Central memory CD4-positive, alpha-beta T cell (primary cell): ENCODE measurements around the gene AMN.

Source experiments
- DNase-seq: peaks from one replicate; pipeline ENCODE4 v3.0.0; 2022

The AMN gene

GRCh38 chr14:102930138-102930752 lies 7.8 kb downstream of the AMN start:
- DNase-seq = no peak

DNA sequence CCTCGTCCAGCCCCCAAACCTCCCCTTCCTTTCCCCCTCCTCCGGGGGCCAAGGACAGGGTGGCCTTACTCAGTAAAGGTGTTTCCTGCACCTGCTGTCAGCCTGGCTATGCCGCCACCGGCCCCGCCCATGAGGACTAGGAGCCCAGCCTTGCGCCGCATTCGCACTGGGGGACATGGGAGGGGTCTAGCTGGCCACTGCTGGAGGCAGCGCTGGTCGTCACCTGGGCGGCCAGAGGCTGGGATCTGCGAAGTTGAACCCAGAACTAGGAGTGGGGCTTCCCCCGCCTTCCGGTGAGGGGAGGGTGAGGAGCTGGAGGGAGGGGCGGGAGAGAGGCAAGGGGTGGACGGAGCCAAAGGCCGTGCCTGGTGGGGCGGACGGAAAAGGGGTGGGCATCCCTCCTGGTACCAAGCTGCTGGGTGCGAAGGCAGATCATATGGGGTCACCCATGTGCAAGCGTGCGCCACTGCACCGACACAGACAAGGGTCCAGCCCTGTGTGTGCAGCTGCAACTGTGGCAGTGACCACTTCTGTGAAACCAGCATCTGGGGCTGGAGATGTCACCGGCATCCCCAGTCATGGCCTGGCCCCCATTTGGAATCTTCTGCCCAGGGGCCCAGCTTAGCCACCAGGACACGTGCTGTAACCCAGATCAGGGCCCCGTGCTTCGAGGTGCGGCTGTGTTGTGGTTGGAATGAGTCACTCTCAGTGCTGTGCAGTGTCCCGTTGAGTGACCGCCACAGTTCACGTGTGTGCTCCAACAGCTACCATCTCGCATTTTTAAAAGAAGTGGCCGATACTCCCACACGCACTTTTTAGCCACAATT lies 8.5 kb downstream of the AMN start:
- no peak for DNase-seq

DNA sequence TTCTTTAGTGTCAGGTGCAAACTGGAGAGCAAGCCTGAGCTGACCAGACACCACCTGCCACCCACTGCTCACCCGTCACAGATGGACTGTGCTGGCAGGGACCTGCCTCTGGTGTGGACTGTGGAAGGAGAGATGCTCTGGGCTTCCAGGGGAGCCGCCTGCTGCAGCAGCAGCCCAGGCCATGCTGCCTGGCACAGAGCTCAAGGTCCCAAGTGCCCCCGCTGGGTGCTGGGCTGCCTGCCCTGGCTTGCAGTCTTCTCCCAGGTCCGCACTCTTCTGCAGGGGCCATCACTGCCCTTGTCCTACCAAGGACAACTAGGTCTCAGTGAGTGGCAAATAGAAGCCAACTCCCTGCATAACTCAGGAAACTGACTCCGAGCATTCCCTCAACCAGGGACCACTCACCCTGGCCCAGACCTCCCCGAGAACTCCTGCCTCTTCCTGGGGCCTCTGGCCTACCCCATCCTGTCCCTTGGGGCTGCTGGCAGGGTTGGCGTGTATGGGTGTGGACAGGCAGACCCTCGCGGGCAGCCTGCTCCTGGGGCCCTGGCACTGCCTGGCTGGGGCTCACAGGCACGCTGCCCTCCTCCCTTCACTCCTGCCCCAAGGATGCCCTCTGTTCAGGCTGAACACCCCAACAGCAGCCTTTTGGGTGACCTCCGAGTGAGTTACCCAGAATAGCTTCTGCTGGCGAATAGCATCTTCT lies 9.3 kb downstream of the AMN start:
- DNase-seq = no peak

DNA sequence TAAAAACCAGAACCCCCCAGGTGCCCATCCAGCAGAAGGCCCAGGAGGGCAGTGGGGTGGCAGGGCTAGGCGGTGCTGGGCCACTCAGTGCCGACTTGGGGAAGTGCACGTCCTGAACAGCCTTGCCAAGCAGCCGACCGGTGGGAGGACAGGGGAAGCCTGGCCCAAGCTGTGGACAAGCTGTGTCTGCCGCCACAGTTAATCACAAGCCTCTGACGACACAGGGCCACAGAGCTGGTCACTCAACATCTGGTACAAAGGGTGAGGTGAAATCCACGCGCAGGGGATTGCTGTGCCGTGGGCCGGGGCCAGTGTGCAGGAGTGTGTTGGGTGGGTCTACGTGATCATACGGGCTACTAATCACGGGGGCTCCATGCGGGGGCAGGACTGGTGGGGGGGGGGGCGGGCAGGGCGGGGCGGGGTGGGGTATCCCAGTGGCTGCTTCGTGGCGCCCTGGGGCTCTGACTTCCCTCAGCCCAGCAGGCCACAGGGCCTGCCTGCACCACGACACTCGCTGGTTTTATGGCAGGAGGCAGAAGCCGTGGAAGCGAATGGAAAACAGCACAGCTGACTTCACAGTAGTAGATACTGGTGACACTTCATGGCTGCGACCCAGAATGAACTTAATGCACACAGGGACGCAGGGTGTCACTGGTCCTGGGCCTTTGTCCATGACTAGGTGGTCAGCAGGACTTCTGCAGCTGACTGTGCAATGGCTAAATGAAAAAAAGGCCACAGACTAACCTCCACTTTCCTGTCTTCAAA lies 10.2 kb downstream of the AMN start:
- DNase-seq = no peak

DNA sequence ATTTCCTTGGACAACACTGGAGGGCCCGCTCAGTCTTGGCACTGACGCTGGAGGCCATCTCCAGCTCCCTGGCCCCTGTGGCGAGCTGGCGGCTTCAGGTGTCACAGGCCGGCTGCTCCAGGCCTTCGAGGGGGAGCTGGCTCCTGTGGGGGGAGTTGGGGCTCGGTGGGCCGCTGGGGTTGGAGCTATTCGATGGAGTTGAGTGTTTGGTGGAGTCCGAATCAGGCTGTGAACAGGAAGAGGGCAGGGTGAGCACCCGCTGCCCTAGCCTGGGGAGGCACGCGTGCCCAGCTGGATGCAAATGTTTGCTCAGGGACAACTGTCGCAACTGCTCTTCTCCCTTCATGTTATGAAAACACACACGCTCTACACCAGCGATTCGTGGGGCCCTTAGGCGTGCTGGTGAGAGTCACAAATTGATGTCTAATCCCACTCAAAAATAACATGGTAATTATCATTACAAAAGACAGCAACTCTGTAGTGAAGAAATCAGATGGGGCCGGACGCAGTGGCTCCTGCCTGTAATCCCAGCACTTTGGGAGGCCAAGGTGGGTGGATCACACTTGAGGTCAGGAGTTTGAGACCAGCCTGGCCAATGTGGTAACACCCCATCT lies 11.3 kb downstream of the AMN start:
- DNase-seq = no peak

DNA sequence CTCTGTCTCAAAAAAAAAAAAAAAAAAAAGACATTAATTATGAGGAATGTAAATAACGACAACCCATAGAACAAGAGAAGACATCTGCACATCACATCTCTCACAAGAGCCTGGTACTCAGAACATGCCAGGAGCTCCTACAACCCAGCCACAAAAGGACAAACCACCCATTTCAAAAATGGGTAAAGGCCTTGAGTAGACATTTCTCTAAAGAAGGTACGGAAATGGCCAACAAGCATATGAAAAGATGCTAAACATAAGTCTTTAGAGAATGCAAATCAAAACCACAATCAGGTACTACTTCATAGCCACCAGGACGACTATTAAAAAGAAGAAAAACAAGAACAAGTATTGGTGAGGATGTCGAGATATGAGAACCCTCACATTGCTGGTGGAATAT lies 13.3 kb downstream of the AMN start:
- DNase-seq = no peak

DNA sequence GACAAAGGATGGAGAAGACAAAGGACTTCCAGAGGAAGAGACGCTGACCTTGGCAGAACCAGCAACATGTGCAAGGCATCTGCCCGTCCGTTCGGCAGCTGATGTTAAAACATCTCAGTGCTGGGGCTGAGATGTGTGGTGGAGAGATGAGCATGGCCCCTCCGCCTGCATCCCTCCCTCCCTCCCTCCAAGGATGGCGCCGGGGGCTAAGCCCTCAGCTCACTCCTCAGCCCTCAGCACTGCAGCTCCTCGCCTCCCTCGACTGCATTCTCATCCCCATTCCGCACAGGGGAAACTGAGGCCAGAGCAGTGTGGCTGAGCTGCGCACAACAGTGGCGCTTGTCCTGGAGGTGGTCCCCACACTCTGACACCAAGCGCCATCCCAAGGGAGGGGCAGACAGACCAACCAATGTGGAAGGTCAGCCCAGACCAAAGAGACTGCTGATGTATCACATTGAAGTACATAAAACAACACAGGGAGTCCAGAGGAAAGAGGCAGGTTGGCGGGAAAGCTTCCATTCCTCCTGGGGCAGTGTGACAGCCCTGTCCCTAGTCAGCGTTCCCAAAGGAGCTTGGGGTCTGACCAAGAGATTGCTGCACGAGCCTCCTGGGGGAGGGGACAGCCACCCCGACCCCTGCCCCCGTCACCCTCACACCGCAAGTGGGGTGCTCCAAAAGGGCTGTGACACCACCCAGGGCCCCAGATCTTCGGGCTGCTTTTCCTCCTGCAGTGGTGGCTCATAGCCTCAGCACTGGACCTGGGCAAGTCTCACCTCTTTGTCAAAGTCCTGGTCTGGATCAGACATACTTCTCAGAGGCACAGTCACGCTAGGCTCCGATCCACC lies 15.1 kb downstream of the AMN start:
- DNase-seq = no peak

GRCh38 chr14:102938191-102938590 lies 15.7 kb downstream of the AMN start:
- DNase-seq = no peak

DNA sequence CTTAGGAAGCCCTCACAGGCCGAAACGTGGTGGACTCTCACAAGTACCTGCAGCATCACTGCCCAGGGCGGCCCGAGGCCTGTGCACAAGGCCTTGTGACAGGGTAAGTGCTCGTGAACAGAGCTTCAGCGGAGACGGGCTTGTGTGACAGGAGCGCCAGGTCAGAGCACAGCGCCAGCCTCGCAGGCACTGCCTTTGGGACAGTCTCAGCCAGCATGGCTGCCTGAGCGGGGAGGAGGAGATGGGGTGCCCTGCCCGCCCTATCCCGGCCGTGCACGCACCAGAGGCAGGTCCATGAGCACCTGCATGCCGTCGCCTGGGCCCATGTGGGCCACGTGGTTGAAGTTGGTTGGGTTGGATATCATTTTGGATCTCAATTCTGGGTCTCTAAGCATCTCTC lies 16.9 kb downstream of the AMN start:
- DNase-seq = no peak

DNA sequence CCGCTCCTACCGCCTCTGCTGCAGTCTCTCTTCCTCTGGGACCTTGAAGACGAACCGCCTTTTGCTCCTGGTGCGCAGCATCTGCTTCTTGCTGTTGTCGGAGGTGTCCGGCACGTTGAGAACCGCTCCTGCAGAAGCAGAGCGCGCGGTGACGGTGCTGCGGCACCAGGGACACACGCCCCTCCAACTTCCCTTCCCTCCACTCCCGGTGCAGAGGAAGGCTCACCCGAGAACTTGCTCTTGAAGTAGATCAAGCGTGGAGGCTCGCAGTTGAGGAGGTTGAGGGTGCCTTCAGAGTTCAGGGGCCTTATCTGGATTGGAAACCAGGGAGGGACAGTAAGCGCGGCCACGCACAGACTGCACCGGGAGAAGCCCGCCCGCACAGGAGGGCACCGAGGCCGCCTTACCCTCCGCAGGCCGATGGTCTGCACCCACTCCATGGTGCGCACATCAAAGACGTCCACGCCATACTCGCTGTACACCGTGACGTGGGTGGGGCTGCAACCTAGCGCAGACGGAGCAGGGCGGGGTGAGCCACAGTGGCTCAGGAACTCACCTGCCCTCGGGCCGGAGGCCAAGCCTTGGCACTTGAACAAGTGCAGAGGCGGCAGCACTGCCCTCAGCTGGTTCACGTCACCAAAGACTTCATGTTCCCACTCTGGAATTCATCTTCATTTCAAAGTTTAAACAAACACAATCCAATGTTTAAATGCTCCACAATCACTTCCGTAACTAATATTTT lies 17.5 kb downstream of the AMN start:
- no peak for DNase-seq

DNA sequence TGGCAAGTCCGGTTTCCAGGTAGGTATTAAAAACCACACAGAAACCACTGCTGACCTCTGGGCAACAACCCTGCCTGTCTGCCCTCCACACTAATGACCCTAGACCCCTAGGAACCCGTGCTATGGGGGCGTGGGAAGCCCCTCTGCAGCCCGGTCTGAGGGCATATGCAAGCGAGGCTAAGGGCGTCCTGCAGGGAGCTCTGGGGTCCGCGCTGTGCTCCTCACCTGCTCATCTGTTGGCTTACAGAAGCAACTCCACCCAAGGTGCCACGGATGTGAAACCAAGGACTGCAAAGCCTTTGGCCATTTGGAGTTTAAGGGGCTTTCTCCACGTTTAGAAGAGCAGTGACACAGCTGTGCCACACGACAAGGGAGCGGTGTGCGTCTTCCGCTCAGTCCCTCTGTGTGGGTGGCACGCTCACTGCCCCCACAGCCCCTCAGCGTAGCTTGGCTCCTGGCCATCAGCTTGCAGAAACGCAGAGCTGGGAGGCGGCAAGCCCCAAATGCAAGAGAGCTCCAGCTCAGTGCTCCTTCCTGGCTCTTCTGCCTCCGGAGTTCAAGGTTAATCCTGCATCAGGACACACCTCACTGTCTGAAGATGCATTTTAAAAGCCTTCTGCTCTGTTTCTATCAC lies 18.4 kb downstream of the AMN start:
- DNase-seq = no peak

- no peak for DNase-seq
Measured at GRCh38 chr14:102941419-102942011, 19.1 kb downstream of the AMN start.

DNA sequence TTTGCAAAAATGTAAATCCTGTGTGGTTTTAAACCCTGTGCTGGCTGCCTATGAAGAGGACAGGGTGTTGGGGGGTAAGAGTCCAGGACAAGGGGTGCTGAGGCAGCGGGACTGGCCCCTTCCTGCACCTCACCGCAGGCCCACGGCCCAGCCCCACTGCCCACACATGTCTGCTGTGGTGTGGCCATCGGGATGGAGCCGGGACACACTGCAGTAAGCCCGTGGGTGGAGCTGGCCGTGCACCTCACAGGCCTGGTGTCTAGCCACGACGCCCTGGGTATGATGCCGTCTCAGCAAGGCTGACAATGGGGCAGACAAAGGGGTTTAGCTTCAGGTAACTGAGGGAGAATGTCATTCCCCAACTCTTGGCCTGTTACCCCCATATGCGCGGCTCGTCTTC lies 19.6 kb downstream of the AMN start:
- no peak for DNase-seq

- no peak for DNase-seq
Measured at GRCh38 chr14:102943454-102943853, 21.0 kb downstream of the AMN start.

DNA sequence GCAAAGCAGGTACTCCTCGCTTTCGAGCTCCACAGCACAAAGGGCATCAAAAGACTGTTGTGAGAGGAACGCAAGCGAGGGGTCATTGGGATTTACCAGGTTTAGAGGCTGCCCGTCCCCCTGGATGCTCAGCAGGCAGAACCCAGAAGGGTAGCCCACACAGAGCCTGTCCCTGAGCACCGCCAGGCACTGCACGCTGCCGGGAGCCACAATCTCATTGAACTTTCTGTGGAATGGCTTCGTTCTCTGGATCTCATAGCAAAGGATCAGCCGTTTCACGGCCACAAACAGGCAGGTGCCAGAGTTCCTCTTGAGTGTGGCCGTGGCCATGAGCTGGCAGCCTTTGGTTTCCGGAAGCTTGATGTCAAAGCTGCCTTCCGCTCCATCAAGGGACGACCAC lies 21.5 kb downstream of the AMN start:
- no peak for DNase-seq

DNA sequence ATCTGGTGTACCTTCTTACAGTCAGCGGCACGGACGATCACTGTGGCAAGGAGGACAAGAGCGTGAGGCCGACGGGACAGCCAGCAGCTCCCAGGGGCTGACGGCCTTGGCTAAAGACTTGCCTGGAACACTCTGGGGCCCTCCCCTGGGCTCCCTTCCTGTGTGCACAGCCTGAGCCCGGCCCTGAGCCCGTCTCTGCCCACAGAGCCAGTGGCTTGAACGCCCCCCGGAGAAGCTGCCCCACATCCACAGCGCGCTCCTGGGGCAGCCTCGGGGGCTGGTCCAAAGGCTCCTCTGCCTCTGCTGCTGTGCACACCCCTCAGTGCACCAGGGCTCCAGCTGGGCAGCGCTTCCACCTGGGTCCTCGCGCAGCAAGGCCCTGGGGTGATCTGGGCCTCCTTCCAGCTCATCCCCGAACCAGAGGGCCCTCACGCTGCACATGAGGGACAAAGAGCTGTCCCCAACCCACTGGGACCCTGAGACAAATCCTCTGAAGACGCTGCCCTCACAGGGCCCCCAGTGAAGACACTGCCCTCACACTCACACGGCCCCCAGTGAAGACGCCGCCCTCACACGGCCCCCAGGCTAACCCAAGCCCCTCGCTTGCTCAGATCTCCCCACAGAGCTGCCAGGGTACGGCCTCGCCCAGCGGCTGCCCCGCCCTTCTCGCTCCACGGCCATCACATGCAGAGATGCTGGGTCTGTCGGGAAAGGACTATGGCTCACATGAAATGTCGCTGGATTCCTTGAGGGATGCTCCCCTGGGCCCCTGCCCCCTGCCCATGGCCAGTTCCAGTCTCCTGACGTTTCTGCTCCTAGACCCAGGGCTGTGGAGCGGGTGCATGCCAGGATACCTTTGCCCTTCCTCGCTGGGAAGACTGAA lies 22.2 kb downstream of the AMN start:
- DNase-seq = no peak

- DNase-seq = no peak
Measured at GRCh38 chr14:102945346-102946130, 23.1 kb downstream of the AMN start.
